HG02938 (cell line): ENCODE data around the gene C5orf52.
"Not testable (repeated sequence)": the region's sequence is repeated elsewhere in the genome, so short reads cannot be mapped to it uniquely, and the experiment has no call there.

ENCODE experiments used
- ATAC-seq: cut with Tn5 transposase; IDR thresholded peaks from one replicate; pipeline ENCODE4 v1.9.1; 2021; ENCODE audit warnings: mild to moderate bottlenecking, moderate library complexity; ENCODE audit not compliant: unreplicated experiment

Gene C5orf52

GRCh38 chr5:157721159-157721558 lies 49.8 kb downstream of the C5orf52 start:
- no peak for ATAC-seq

- not testable (repeated sequence) for ATAC-seq
These were observed 51.6 kb downstream of the C5orf52 start for GRCh38 chr5:157722895-157723294.

GRCh38 chr5:157726607-157727006 lies 55.3 kb downstream of the C5orf52 start:
- not testable (repeated sequence) for ATAC-seq

GRCh38 chr5:157727858-157728257 lies 56.5 kb downstream of the C5orf52 start:
- ATAC-seq, result not testable (repeated sequence)
